H7 (cell line): Measurements from ENCODE around the gene HSD17B4. TPM values are rescaled to one million over a fixed set of nuclear protein-coding genes. Genes with fewer than 3 reads are reported as not detected.
"Not testable (repeated sequence)": the region's sequence is repeated elsewhere in the genome, so short reads cannot be mapped to it uniquely, and the experiment has no call there.

Source experiments
- DNase-seq: peaks from one replicate; pipeline ENCODE4 v3.0.0; 2012
- H3K27me3 ChIP-seq: 2 replicates; pipeline ENCODE4 v1.6.0; 2011; ENCODE audit warnings: mild to moderate bottlenecking, low read length; ENCODE audit not compliant: control insufficient read depth, insufficient read depth
- H3K36me3 ChIP-seq: replicated peaks from 2 replicates; pipeline ENCODE4 v1.5.1; 2011; ENCODE audit warnings: low read length; ENCODE audit not compliant: control insufficient read depth, insufficient read depth
- H3K4me3 ChIP-seq: 2 replicates; pipeline ENCODE4 v1.5.1; 2011; ENCODE audit warnings: low read depth, mild to moderate bottlenecking, control low read depth, low read length, moderate library complexity; ENCODE audit not compliant: insufficient read depth
- total RNA-seq: library from RNA; depleted of rRNA; stranded (reverse); fragments of >200 nt; shearing (Covaris generic); gene quantifications from 2 replicates; pipeline ENCODE4 v1.2.3, GENCODE V29; 2014; rRNA removed

HSD17B4 gene
- 339 and 409 TPM in 2 replicates for total RNA-seq

GRCh38 chr5:119452373-119453039 lies at the start of gene HSD17B4:
HSD17B4 (plus strand) TSS chr5:119452497; CDS start chr5:119452576, 79 bp downstream.
- no peaks in the 10 kb centered on the region for H3K36me3 ChIP-seq
- DNase-seq = peak; percentile 87
- H3K27me3 ChIP-seq = no peaks in the 10 kb centered on the region
- peak within 1 kb of the TSS; percentile 75 for H3K4me3 ChIP-seq

- H3K36me3 ChIP-seq = no peaks in the 10 kb centered on the region
- no peak overlapping the region for H3K4me3 ChIP-seq
- no peaks in the 10 kb centered on the region for H3K27me3 ChIP-seq
- no peak for DNase-seq
Measured at GRCh38 chr5:119402555-119402954, 49.7 kb upstream of the HSD17B4 start.

GRCh38 chr5:119404033-119404432 lies 48.3 kb upstream of the HSD17B4 start:
- no peaks in the 10 kb centered on the region for H3K27me3 ChIP-seq
- no peak for DNase-seq
- no peaks in the 10 kb centered on the region for H3K36me3 ChIP-seq
- H3K4me3 ChIP-seq = no peak overlapping the region

GRCh38 chr5:119405419-119405818 lies 46.9 kb upstream of the HSD17B4 start:
- no peaks in the 10 kb centered on the region for H3K36me3 ChIP-seq
- no peak overlapping the region for H3K4me3 ChIP-seq
- H3K27me3 ChIP-seq = no peaks in the 10 kb centered on the region
- DNase-seq = no peak

- H3K27me3 ChIP-seq = no peaks in the 10 kb centered on the region
- H3K4me3 ChIP-seq = no peak overlapping the region
- no peak for DNase-seq
- no peaks in the 10 kb centered on the region for H3K36me3 ChIP-seq
Measured at GRCh38 chr5:119406551-119407110, 45.7 kb upstream of the HSD17B4 start.

- Histone ChIP-seq H3K4me3 (no peak overlapping the region), H3K27me3 (no peaks in the 10 kb centered on the region), H3K36me3 (no peaks in the 10 kb centered on the region)
- no peak for DNase-seq
Measured at GRCh38 chr5:119409235-119409815, 43.0 kb upstream of the HSD17B4 start.

- no peak for DNase-seq
- Histone ChIP-seq H3K4me3 (no peak overlapping the region), H3K27me3 (no peaks in the 10 kb centered on the region)
Measured at GRCh38 chr5:119410448-119411159, 41.7 kb upstream of the HSD17B4 start.

GRCh38 chr5:119411361-119412278 lies 40.7 kb upstream of the HSD17B4 start:
- peak; percentile 29 for DNase-seq
- no peaks in the 10 kb centered on the region for H3K36me3 ChIP-seq
- no peaks in the 10 kb centered on the region for H3K27me3 ChIP-seq
- peak overlapping the region; percentile 29; the same call in 1 of the 2 replicates for H3K4me3 ChIP-seq

More at GRCh38 chr5:119410448-119411159, 41.7 kb upstream of the HSD17B4 start:
- H3K36me3 ChIP-seq = no peaks in the 10 kb centered on the region

- no peak for DNase-seq
- Histone ChIP-seq H3K27me3 (no peaks in the 10 kb centered on the region), H3K36me3 (no peaks in the 10 kb centered on the region), H3K4me3 (no peak overlapping the region)
Measured at GRCh38 chr5:119412279-119413227, 39.7 kb upstream of the HSD17B4 start.

- H3K36me3 ChIP-seq, H3K27me3 ChIP-seq, DNase-seq, H3K4me3 ChIP-seq: not testable (repeated sequence)
Measured at GRCh38 chr5:119414124-119414734, 38.1 kb upstream of the HSD17B4 start.

GRCh38 chr5:119417891-119418605 lies 34.2 kb upstream of the HSD17B4 start:
- no peak overlapping the region for H3K4me3 ChIP-seq
- H3K27me3 ChIP-seq = no peaks in the 10 kb centered on the region
- no peak for DNase-seq
- H3K36me3 ChIP-seq = no peaks in the 10 kb centered on the region

- no peaks in the 10 kb centered on the region for H3K36me3 ChIP-seq
- H3K27me3 ChIP-seq = no peaks in the 10 kb centered on the region
- no peak for DNase-seq
- no peak overlapping the region for H3K4me3 ChIP-seq
Measured at GRCh38 chr5:119418606-119419100, 33.6 kb upstream of the HSD17B4 start.
